Osteoblast (primary cell): Measurements from ENCODE around the gene COL3A1. TPM values are rescaled to one million over a fixed set of nuclear protein-coding genes. Genes with fewer than 3 reads are reported as not detected.

Source experiments
- DNase-seq: peaks from one replicate; pipeline ENCODE4 v3.0.0; 2011; ENCODE audit warnings: low spot score, mixed read lengths; ENCODE audit not compliant: insufficient read length; ENCODE audit errors: missing footprints
- H2AFZ ChIP-seq: 2 replicates; pipeline ENCODE4 v1.6.0; 2011; ENCODE audit warnings: mild to moderate bottlenecking, low read length
- H3K27ac ChIP-seq: 2 replicates; pipeline ENCODE4 v1.5.1; 2011; ENCODE audit warnings: mild to moderate bottlenecking, low read depth, low read length, moderate library complexity
- H3K27me3 ChIP-seq: 2 replicates; pipeline ENCODE4 v1.6.0; 2012; ENCODE audit warnings: mild to moderate bottlenecking, control low read depth, inconsistent platforms, low read length, moderate library complexity; ENCODE audit not compliant: insufficient read depth
- H3K36me3 ChIP-seq: 2 replicates; pipeline ENCODE4 v1.5.1; 2011; ENCODE audit warnings: mild to moderate bottlenecking, low read length, control low read depth, moderate library complexity; ENCODE audit not compliant: insufficient read depth
- H3K4me1 ChIP-seq: 2 replicates; pipeline ENCODE4 v1.5.1; 2011; ENCODE audit warnings: mild to moderate bottlenecking, low read length, control low read depth, moderate library complexity; ENCODE audit not compliant: insufficient read depth
- H3K4me2 ChIP-seq: 2 replicates; pipeline ENCODE4 v1.6.0; 2011; ENCODE audit warnings: mild to moderate bottlenecking, low read length; ENCODE audit not compliant: insufficient read depth
- H3K4me3 ChIP-seq: fragments of 200-600 bp; sonication (generic); 3 replicates; pipeline ENCODE4 v1.5.1; 2012; ENCODE audit warnings: mild to moderate bottlenecking, low read length, inconsistent platforms; ENCODE audit not compliant: insufficient read depth
- H3K79me2 ChIP-seq: 2 replicates; pipeline ENCODE4 v1.6.0; 2012; ENCODE audit warnings: mild to moderate bottlenecking, low read length, control low read depth, inconsistent platforms; ENCODE audit not compliant: insufficient read depth
- H3K9me3 ChIP-seq: 2 replicates; pipeline ENCODE4 v1.5.1; 2011; ENCODE audit warnings: low read depth, low read length, control low read depth
- H4K20me1 ChIP-seq: 2 replicates; pipeline ENCODE4 v1.6.0; 2012; ENCODE audit warnings: mild to moderate bottlenecking, low read length, control low read depth; ENCODE audit not compliant: insufficient read depth
- total RNA-seq: library from RNA; depleted of rRNA; stranded (reverse); fragments of >200 nt; gene quantifications from 2 replicates; pipeline ENCODE4 v1.2.3, GENCODE V29; 2012
- TF ChIP-seq, protein P1 (sequence below): IDR thresholded peaks from 2 replicates; pipeline ENCODE4 v1.5.1; 2011; ENCODE audit warnings: mild to moderate bottlenecking, low read depth, low read length, moderate library complexity; ENCODE audit errors: extremely low read depth

COL3A1 gene
- total RNA-seq, 1 donor = 5,672 TPM

DNA sequence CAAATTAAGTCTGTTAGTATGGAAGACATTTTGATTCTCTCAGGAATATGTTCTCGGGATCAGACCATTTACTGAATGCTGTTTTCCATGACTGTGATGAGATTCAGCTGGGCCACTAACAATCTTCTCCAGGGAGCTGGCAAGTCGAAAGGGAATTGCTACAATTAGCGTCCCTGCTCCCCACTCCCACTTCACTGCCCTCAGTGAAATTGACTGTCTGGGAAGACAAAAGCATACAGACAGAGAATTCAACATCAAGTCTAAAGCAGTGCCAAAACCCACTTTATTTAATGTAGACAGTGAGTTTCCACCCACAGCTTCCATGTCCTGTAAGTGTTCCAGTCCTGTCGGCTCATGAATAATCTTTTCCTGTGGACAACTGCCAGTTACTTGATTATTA, 34.0 kb upstream of the COL3A1 start:
- Histone ChIP-seq H4K20me1 (no peaks in the 10 kb centered on the region), H3K27me3 (no peaks in the 10 kb centered on the region), H3K4me1 (peaks cover 25% of the 10 kb centered on the region), H3K4me2 (peak overlapping the region; percentile 75), H3K79me2 (no peaks in the 10 kb centered on the region), H3K27ac (peak overlapping the region; percentile 79), H2AFZ (peak overlapping the region; percentile 95), H3K4me3 (peak overlapping the region; percentile 46), H3K36me3 (no peaks in the 10 kb centered on the region), H3K9me3 (no peaks in the 10 kb centered on the region)
- TF ChIP-seq, protein P1, sequence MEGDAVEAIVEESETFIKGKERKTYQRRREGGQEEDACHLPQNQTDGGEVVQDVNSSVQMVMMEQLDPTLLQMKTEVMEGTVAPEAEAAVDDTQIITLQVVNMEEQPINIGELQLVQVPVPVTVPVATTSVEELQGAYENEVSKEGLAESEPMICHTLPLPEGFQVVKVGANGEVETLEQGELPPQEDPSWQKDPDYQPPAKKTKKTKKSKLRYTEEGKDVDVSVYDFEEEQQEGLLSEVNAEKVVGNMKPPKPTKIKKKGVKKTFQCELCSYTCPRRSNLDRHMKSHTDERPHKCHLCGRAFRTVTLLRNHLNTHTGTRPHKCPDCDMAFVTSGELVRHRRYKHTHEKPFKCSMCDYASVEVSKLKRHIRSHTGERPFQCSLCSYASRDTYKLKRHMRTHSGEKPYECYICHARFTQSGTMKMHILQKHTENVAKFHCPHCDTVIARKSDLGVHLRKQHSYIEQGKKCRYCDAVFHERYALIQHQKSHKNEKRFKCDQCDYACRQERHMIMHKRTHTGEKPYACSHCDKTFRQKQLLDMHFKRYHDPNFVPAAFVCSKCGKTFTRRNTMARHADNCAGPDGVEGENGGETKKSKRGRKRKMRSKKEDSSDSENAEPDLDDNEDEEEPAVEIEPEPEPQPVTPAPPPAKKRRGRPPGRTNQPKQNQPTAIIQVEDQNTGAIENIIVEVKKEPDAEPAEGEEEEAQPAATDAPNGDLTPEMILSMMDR = no peak
- DNase-seq = peak; percentile 66

DNA sequence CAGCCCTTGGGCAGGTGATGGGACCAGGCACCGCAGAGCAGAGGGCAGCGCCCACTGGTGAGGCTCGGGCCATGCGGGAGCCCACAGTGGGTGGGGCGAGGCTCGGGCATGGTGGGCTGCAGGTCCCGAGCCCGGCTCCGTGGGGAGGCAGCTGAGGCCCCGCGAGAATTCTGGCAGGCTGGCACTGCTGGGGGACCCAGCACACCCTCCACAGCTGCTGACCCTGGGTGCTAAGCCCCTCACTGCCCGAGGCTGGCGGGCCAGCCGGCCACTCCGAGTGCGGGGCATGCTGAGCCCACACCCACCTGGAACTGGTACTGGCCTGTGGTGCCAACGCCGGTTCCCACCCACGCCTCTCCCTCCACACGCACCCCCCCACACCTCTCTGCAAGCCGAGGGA, 29.7 kb upstream of the COL3A1 start:
- H4K20me1 ChIP-seq = no peaks in the 10 kb centered on the region
- no peaks in the 10 kb centered on the region for H3K36me3 ChIP-seq
- H3K27me3 ChIP-seq = no peaks in the 10 kb centered on the region
- no peak overlapping the region for H3K4me3 ChIP-seq
- no peaks in the 10 kb centered on the region for H3K79me2 ChIP-seq
- H3K4me2 ChIP-seq = no peak overlapping the region
- no peak for DNase-seq
- peaks cover 7% of the 10 kb centered on the region for H3K4me1 ChIP-seq
- TF ChIP-seq, protein P1 = no peak
- H2AFZ ChIP-seq = no peak overlapping the region
- H3K27ac ChIP-seq = no peak overlapping the region
- H3K9me3 ChIP-seq = no peaks in the 10 kb centered on the region

DNA sequence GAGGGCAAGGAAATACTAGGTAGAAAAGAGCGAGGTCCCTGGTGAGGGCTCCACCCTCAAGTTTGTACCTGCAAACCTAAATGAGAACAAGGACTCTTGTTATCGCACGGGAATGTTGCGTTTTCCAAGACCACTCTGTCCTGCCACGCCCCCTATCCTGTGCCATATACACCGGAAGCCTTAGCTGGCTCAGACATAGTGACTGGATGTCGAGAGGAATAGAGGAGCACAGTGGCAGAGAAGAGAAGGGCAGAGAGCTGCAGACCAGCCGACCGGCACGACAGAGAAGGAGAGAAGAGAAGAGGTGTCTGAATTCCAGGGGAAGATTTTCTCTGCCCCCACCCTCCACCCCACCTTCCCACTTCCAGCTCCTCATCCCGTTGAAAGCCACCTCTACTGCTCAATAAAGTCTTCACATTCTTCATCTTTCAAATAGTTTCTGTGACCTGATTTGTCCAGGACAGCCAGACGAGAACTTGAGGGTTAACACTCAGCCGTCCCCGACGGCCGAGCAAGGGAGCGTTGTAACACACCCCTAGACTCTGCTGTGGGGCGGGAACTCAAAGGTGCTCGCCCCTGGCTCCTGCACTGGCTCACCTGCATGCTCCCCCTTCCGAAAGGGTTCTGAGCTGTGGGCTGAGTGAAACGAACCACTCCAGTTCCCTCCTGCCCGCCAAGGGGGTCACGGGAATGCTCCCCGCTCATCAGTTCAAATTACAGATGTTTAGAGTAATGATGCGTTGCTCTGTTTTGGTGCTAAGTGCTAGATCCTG, 24.9 kb upstream of the COL3A1 start:
- H3K4me2 ChIP-seq = no peak overlapping the region
- H3K27me3 ChIP-seq = no peaks in the 10 kb centered on the region
- no peaks in the 10 kb centered on the region for H4K20me1 ChIP-seq
- H3K9me3 ChIP-seq = no peaks in the 10 kb centered on the region
- no peak overlapping the region for H3K27ac ChIP-seq
- TF ChIP-seq, protein P1 = no peak
- no peaks in the 10 kb centered on the region for H3K4me1 ChIP-seq
- H3K36me3 ChIP-seq = no peaks in the 10 kb centered on the region
- DNase-seq = no peak
- no peak overlapping the region for H3K4me3 ChIP-seq
- H3K79me2 ChIP-seq = no peaks in the 10 kb centered on the region
- H2AFZ ChIP-seq = no peak overlapping the region

DNA sequence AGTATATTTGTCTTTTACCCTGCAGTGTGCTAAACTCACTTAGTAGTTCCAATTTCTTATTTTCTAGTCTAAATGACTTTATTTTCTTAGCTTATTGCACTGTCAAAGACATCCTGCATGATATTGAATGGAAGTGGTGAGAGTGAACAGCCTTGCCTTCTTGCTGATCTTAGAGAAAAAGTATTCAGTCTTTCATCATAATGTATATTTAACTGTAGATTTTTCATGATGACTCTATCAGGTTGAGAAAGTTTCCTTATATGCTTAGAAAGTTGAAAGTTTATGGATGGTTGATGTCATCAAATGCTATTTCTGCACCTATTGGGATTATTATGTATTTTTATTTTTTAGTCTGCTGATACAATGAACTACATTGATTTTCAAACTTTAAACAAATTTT, 21.3 kb upstream of the COL3A1 start:
- Histone ChIP-seq H3K36me3 (no peaks in the 10 kb centered on the region), H3K4me2 (no peak overlapping the region), H3K27me3 (no peaks in the 10 kb centered on the region), H3K79me2 (no peaks in the 10 kb centered on the region), H3K9me3 (no peaks in the 10 kb centered on the region), H4K20me1 (no peaks in the 10 kb centered on the region), H3K4me3 (no peak overlapping the region), H3K27ac (no peak overlapping the region), H3K4me1 (no peaks in the 10 kb centered on the region), H2AFZ (no peak overlapping the region)
- TF ChIP-seq, protein P1 = no peak
- DNase-seq = no peak
